Endodermal cell (in vitro differentiated cells): ENCODE measurements around the gene ERAP2. TPM values are rescaled to one million over a fixed set of nuclear protein-coding genes. Genes with fewer than 3 reads are reported as not detected.

Experiments
- DNase-seq: peaks from one replicate; pipeline ENCODE4 v3.0.0-alpha.2; 2017
- H3K27ac ChIP-seq: 2 replicates; pipeline ENCODE4 v1.5.1; 2013; ENCODE audit warnings: mild to moderate bottlenecking, low read depth, low read length, moderate library complexity
- H3K27me3 ChIP-seq: 2 replicates; pipeline ENCODE4 v1.6.1; 2013; ENCODE audit warnings: mild to moderate bottlenecking, low read length, moderate library complexity; ENCODE audit not compliant: insufficient read depth, control insufficient read depth, poor library complexity, severe bottlenecking
- H3K36me3 ChIP-seq: 2 replicates; pipeline ENCODE4 v1.7.0; 2013; ENCODE audit warnings: mild to moderate bottlenecking, low read length, moderate library complexity; ENCODE audit not compliant: control insufficient read depth, insufficient read depth
- H3K4me1 ChIP-seq: one replicate; pipeline ENCODE4 v1.7.0; 2013; ENCODE audit warnings: low read length; ENCODE audit not compliant: control insufficient read depth, insufficient read depth
- H3K4me3 ChIP-seq: 2 replicates; pipeline ENCODE4 v1.5.1; 2013; ENCODE audit warnings: mild to moderate bottlenecking, low read length, moderate library complexity
- H3K9ac ChIP-seq: 2 replicates; pipeline ENCODE4 v1.6.1; 2013; ENCODE audit warnings: mild to moderate bottlenecking, low read length, moderate library complexity; ENCODE audit not compliant: poor library complexity, severe bottlenecking; ENCODE audit errors: extremely low read depth
- H3K9me3 ChIP-seq: 2 replicates; pipeline ENCODE4 v1.6.1; 2013; ENCODE audit warnings: mild to moderate bottlenecking, low read length, moderate library complexity; ENCODE audit not compliant: control insufficient read depth
- H3K27ac Mint-ChIP-seq: 2 replicates; pipeline ENCODE4 v1.8.0; 2020; ENCODE audit warnings: mixed read lengths
- H3K27me3 Mint-ChIP-seq: 2 replicates; pipeline ENCODE4 v1.8.0; 2021; ENCODE audit warnings: mild to moderate bottlenecking, mixed read lengths; ENCODE audit not compliant: insufficient read depth
- H3K36me3 Mint-ChIP-seq: 2 replicates; pipeline ENCODE4 v1.8.0; 2020; ENCODE audit warnings: low read depth, mixed read lengths
- H3K4me1 Mint-ChIP-seq: 2 replicates; pipeline ENCODE4 v1.8.0; 2020; ENCODE audit warnings: mixed read lengths
- H3K4me3 Mint-ChIP-seq: 2 replicates; pipeline ENCODE4 v1.8.0; 2020; ENCODE audit warnings: mild to moderate bottlenecking, moderate library complexity, mixed read lengths
- H3K9me3 Mint-ChIP-seq: 2 replicates; pipeline ENCODE4 v1.8.0; 2020; ENCODE audit warnings: mild to moderate bottlenecking, mixed read lengths
- WGBS, 2 experiments: methylation state at CpG; one replicate each; pipeline versions ENCODE4 v1.1.5 to v1.1.7; 2013; ENCODE audit warnings: missing lambda C conversion rate in 2 of 2, mixed read lengths in 1 of 2; ENCODE audit not compliant: insufficient coverage in 1 of 2, insufficient read length in 1 of 2; 5-methylcytosine and 5-hydroxymethylcytosine counted together
- total RNA-seq, 2 donors: library from RNA; stranded (reverse); fragmentation: NEBNext Ultra II Directional in 1 of 2; extraction: Animal tissue kit (Norgen Biotek cat#: 25700) in 1 of 2; gene quantifications; 2 replicates in 1 of 2; 3 replicates in 1 of 2; pipeline ENCODE4 v1.2.1, GENCODE V29; 2021
- TF ChIP-seq, protein P1 (sequence below): fragments of 200-600 bp; sonication (generic); conservative IDR thresholded peaks from 2 replicates; pipeline ENCODE4 v1.5.0; 2021; ENCODE audit warnings: antibody characterized with exemption, mild to moderate bottlenecking

ERAP2 gene
- total RNA-seq, 2 donors from 2014 or later: not detected

DNA sequence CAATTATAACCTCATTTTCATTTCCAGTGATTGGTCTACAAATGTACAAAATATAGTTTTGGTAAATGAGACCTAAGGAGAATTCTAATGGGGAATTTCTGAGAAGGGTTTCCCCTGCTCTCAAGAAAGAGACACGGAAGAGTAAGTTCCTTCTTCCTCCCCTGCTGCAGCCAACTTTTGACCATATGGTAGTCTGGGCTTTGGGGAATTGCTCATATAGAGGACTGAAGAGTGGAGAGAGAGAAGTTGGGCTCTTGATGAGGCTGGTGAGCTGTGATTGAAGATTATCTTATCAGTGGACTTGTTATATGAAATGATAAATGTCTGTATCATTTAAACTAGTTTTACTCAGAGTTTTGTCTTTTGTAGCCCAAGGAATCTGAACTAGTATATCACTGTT is 55.3 kb downstream of the ERAP2 start:
- Mint-ChIP-seq H3K4me3 (no peak overlapping the region), H3K27ac (no peak overlapping the region)
- TF ChIP-seq, protein P1, sequence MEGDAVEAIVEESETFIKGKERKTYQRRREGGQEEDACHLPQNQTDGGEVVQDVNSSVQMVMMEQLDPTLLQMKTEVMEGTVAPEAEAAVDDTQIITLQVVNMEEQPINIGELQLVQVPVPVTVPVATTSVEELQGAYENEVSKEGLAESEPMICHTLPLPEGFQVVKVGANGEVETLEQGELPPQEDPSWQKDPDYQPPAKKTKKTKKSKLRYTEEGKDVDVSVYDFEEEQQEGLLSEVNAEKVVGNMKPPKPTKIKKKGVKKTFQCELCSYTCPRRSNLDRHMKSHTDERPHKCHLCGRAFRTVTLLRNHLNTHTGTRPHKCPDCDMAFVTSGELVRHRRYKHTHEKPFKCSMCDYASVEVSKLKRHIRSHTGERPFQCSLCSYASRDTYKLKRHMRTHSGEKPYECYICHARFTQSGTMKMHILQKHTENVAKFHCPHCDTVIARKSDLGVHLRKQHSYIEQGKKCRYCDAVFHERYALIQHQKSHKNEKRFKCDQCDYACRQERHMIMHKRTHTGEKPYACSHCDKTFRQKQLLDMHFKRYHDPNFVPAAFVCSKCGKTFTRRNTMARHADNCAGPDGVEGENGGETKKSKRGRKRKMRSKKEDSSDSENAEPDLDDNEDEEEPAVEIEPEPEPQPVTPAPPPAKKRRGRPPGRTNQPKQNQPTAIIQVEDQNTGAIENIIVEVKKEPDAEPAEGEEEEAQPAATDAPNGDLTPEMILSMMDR: no peak

DNA sequence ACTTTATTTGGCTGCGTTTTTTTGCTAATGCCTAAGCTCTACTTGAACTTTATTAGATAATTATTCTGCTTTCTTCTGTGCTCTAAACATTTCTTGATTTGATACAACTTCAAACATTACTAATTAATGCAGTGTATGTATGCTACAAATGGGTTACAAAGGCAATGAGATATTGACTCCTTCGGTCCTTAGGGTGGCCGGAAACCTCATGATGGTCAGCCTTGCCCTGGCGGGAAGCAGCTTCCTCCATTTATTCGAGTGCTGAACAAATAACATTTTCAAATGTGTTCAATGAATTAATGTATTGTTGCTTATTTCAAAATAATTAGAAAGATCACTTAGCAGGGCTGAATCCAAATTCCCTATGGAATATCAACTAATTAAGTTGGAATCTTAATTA is 55.7 kb downstream of the ERAP2 start:
- Mint-ChIP-seq H3K4me3 (no peak overlapping the region), H3K9me3 (no peaks in the 10 kb centered on the region), H3K27ac (no peak overlapping the region), H3K4me1 (peaks cover 18% of the 10 kb centered on the region), H3K36me3 (no peaks in the 10 kb centered on the region), H3K27me3 (peaks cover 9% of the 10 kb centered on the region)
- H3K36me3 ChIP-seq: no peaks in the 10 kb centered on the region
- H3K4me1 ChIP-seq: no peaks in the 10 kb centered on the region
- no peak for DNase-seq
- no peak overlapping the region for H3K9ac ChIP-seq
- no peaks in the 10 kb centered on the region for H3K27me3 ChIP-seq
- H3K4me3 ChIP-seq: no peak overlapping the region
- 80 to 95% methylated on average over 1 to 5 of the region's 5 CpGs for WGBS, 2 experiments
- no peak overlapping the region for H3K27ac ChIP-seq
- no peaks in the 10 kb centered on the region for H3K9me3 ChIP-seq
- TF ChIP-seq, protein P1: no peak

More for the DNA sequence above, 55.3 kb downstream of the ERAP2 start:
- H3K27me3 Mint-ChIP-seq: peaks cover 6% of the 10 kb centered on the region
- Histone ChIP-seq H3K36me3 (no peaks in the 10 kb centered on the region), H3K27me3 (no peaks in the 10 kb centered on the region), H3K9ac (no peak overlapping the region), H3K4me3 (no peak overlapping the region), H3K4me1 (no peaks in the 10 kb centered on the region), H3K27ac (no peak overlapping the region), H3K9me3 (no peaks in the 10 kb centered on the region)
- H3K9me3 Mint-ChIP-seq: no peaks in the 10 kb centered on the region
- WGBS, 2 experiments: 84 to 100% methylated on average over 1 of the region's 1 CpG
- H3K4me1 Mint-ChIP-seq: peaks cover 14% of the 10 kb centered on the region
- DNase-seq: no peak
- no peaks in the 10 kb centered on the region for H3K36me3 Mint-ChIP-seq

DNA sequence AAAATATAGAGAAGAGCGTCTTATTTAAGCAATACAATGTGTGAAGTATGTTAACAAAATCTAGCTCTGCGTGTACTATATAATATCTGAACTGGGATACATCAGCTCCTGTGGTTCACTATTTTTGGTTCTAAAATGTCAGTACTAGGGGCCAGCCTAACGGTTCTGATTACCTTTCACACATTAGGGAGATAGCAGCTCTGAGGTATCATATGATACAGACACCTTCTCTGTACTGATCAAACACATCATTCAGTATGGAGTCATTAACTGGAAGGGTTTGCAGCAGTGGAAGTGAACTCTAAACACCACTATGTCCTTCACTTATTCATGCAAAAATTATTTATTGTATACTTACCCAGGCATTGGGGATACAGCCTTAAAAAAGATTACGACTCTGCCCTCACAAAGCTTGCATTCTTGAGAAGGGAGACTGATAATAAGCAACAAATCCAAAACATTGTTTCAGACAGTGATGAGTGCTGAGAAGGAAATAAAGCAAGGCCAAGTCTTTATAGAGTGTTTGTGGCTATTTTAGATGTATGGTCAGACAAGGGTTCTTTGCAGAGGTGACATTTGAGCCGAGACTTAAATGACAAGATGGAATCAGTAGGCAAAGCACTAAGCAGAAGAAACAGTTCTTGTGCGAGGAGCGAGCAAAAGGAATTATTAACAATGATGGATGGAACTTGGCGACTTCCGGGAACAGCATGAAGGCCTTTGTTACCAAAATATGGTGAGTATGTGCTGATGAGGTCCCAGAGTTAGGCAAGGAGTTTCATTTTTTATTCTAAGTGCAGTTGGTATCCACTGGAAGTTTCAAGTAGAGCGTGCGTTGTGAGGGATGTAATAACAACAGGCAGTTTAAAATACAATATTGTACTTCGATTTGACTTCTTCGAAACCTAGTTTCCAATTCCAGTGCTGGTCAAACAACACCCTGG is 57.7 kb downstream of the ERAP2 start:
- Mint-ChIP-seq H3K4me3 (peak overlapping the region; percentile 91), H3K9me3 (no peaks in the 10 kb centered on the region), H3K4me1 (peaks cover 21% of the 10 kb centered on the region), H3K36me3 (no peaks in the 10 kb centered on the region), H3K27me3 (peaks cover 24% of the 10 kb centered on the region), H3K27ac (peak overlapping the region; percentile 89)
- H3K4me1 ChIP-seq: no peaks in the 10 kb centered on the region
- no peaks in the 10 kb centered on the region for H3K9me3 ChIP-seq
- WGBS, 2 experiments: 31 to 37% methylated on average over 11 to 13 of the region's 13 CpGs
- H3K27ac ChIP-seq: peak overlapping the region; percentile 94
- H3K27me3 ChIP-seq: no peaks in the 10 kb centered on the region
- no peak for DNase-seq
- H3K4me3 ChIP-seq: peak overlapping the region; percentile 96
- TF ChIP-seq, protein P1: no peak
- H3K36me3 ChIP-seq: no peaks in the 10 kb centered on the region
- peak overlapping the region; percentile 73 for H3K9ac ChIP-seq
